Mesothelial cell of epicardium (in vitro differentiated cells): ENCODE measurements around the gene METRNL. TPM values are rescaled to one million over a fixed set of nuclear protein-coding genes. Genes with fewer than 3 reads are reported as not detected.
A peak's percentile ranks its signal among the peaks of the same experiment; 100 is the strongest.

Experiments used
- DNase-seq, 2 experiments: peaks; one replicate each; pipeline ENCODE4 v3.0.0; 2021; ENCODE audit warnings: low spot score in 2 of 2; ENCODE audit not compliant: unreplicated experiment in 2 of 2
- H3K27ac Mint-ChIP-seq: 2 replicates; pipeline ENCODE4 v1.8.0; 2021; ENCODE audit warnings: mixed read lengths
- H3K27me3 Mint-ChIP-seq: 2 replicates; pipeline ENCODE4 v1.8.0; 2021; ENCODE audit warnings: low read depth, mixed read lengths
- H3K36me3 Mint-ChIP-seq: 2 replicates; pipeline ENCODE4 v1.8.0; 2021; ENCODE audit warnings: mixed read lengths
- H3K4me1 Mint-ChIP-seq: 2 replicates; pipeline ENCODE4 v1.8.0; 2021; ENCODE audit warnings: mixed read lengths
- H3K4me3 Mint-ChIP-seq: 2 replicates; pipeline ENCODE4 v1.8.0; 2021; ENCODE audit warnings: mild to moderate bottlenecking, moderate library complexity, mixed read lengths
- H3K9me3 Mint-ChIP-seq: 2 replicates; pipeline ENCODE4 v1.8.0; 2021; ENCODE audit warnings: mixed read lengths
- CTCF ChIP-seq: fragments of 200-600 bp; sonication (generic); IDR thresholded peaks from one replicate; pipeline ENCODE4 v1.5.0; 2021; ENCODE audit warnings: antibody characterized with exemption; ENCODE audit not compliant: unreplicated experiment
- total RNA-seq: library from RNA; stranded (reverse); gene quantifications from 3 replicates; pipeline ENCODE4 v1.2.1, GENCODE V29; 2021

Gene METRNL
- total RNA-seq, 1 donor from 2014 or later = 106 TPM

- Mint-ChIP-seq H3K4me3 (peak overlapping the region; percentile 79), H3K27me3 (peaks cover 2% of the 10 kb centered on the region), H3K27ac (peak overlapping the region; percentile 99), H3K36me3 (peaks cover 2% of the 10 kb centered on the region), H3K4me1 (peaks cover 62% of the 10 kb centered on the region), H3K9me3 (no peaks in the 10 kb centered on the region)
- peak in 1 of 2 experiments; percentile 73 for DNase-seq
- no peak for TF ChIP-seq CTCF
Observed at GRCh38 chr17:83083368-83084201, 4.2 kb downstream of the METRNL start.

- no peak for DNase-seq
- no peaks in the 10 kb centered on the region for H3K27me3 Mint-ChIP-seq
- peaks cover 64% of the 10 kb centered on the region for H3K4me1 Mint-ChIP-seq
- peak overlapping the region; percentile 79 for H3K4me3 Mint-ChIP-seq
- peaks cover 2% of the 10 kb centered on the region for H3K36me3 Mint-ChIP-seq
- peak overlapping the region; percentile 99 for H3K27ac Mint-ChIP-seq
- no peaks in the 10 kb centered on the region for H3K9me3 Mint-ChIP-seq
- no peak for TF ChIP-seq CTCF
Observed at GRCh38 chr17:83084214-83084613, 4.8 kb downstream of the METRNL start.

GRCh38 chr17:83084621-83085056, 5.2 kb downstream of the METRNL start:
- no peak for TF ChIP-seq CTCF
- Mint-ChIP-seq H3K36me3 (peaks cover 2% of the 10 kb centered on the region), H3K4me1 (peaks cover 68% of the 10 kb centered on the region), H3K9me3 (no peaks in the 10 kb centered on the region), H3K27me3 (no peaks in the 10 kb centered on the region), H3K4me3 (peak overlapping the region; percentile 79), H3K27ac (peak overlapping the region; percentile 99)
- no peak for DNase-seq

- no peak for DNase-seq
- H3K27ac Mint-ChIP-seq = peak overlapping the region; percentile 99
- H3K36me3 Mint-ChIP-seq = peaks cover 2% of the 10 kb centered on the region
- no peak for TF ChIP-seq CTCF
- H3K9me3 Mint-ChIP-seq = no peaks in the 10 kb centered on the region
- no peak overlapping the region for H3K4me3 Mint-ChIP-seq
- H3K4me1 Mint-ChIP-seq = peaks cover 70% of the 10 kb centered on the region
- H3K27me3 Mint-ChIP-seq = no peaks in the 10 kb centered on the region
Observed at GRCh38 chr17:83085103-83085502, 5.7 kb downstream of the METRNL start.

- peak overlapping the region; percentile 99 for H3K27ac Mint-ChIP-seq
- no peaks in the 10 kb centered on the region for H3K9me3 Mint-ChIP-seq
- no peak for DNase-seq
- H3K4me3 Mint-ChIP-seq = no peak overlapping the region
- peaks cover 2% of the 10 kb centered on the region for H3K36me3 Mint-ChIP-seq
- no peaks in the 10 kb centered on the region for H3K27me3 Mint-ChIP-seq
- no peak for TF ChIP-seq CTCF
- peaks cover 71% of the 10 kb centered on the region for H3K4me1 Mint-ChIP-seq
Observed at GRCh38 chr17:83085526-83086198, 6.3 kb downstream of the METRNL start.
